B cell (primary cell): Measurements from ENCODE around the gene ARHGAP45. TPM values are rescaled to one million over a fixed set of nuclear protein-coding genes. Genes with fewer than 3 reads are reported as not detected.

ENCODE experiments used
- ATAC-seq: fragments of 200-7000 bp; cut with Tn5 transposase; one replicate; pipeline ENCODE4 v1.10.0; 2021; ENCODE audit warnings: low read depth, mild to moderate bottlenecking, moderate number of reproducible peaks, moderate library complexity
- CTCF ChIA-PET: fragments of 350-600 bp; sonication (Branson Sonifier 250); formaldehyde crosslinking; loops from one replicate; lab custom pipeline; 2021; ENCODE audit warnings: antibody characterized with exemption, inconsistent platforms; lab: Charles Lee
- POLR2A ChIA-PET: fragments of 350-600 bp; sonication (Branson Sonifier 250); formaldehyde crosslinking; loops from one replicate; lab custom pipeline; 2021; ENCODE audit warnings: antibody characterized with exemption; lab: Charles Lee
- DNase-seq: peaks from one replicate; pipeline ENCODE4 v3.0.0; 2013
- H2AFZ ChIP-seq: 2 replicates; pipeline ENCODE4 v1.6.1; 2012; ENCODE audit warnings: mild to moderate bottlenecking, low read depth, low read length; ENCODE audit not compliant: insufficient read depth, poor library complexity, severe bottlenecking
- H3K27ac ChIP-seq, 2 donors: 1 replicate in 1 of 2; 2 replicates in 1 of 2; pipeline ENCODE4 v1.5.1; 2012 to 2013; ENCODE audit warnings: low read length in 2 of 2, mild to moderate bottlenecking in 2 of 2, moderate library complexity in 1 of 2
- H3K27me3 ChIP-seq, 4 experiments: fragments of 200-600 bp in 1 of 4; sonication (generic) in 1 of 4; replicated peaks in 1 of 4; 1 replicate in 2 of 4; 2 replicates in 2 of 4; pipeline versions ENCODE4 v1.6.1 to v1.7.0; 2013 to 2016; ENCODE audit warnings: low read length in 3 of 4, mild to moderate bottlenecking in 2 of 4, mixed read lengths in 1 of 4, moderate library complexity in 1 of 4; ENCODE audit not compliant: insufficient read depth in 4 of 4, control insufficient read depth in 3 of 4; ENCODE audit errors: control extremely low read depth in 1 of 4
- H3K36me3 ChIP-seq, 2 experiments: replicated peaks in 1 of 2; 1 replicate in 1 of 2; 2 replicates in 1 of 2; pipeline versions ENCODE4 v1.6.1 to v1.7.1; 2013; ENCODE audit warnings: low read length in 1 of 2; ENCODE audit not compliant: insufficient read depth in 2 of 2, control insufficient read depth in 1 of 2; ENCODE audit errors: control extremely low read depth in 1 of 2, extremely low read depth in 1 of 2
- H3K4me1 ChIP-seq, 2 donors: fragments of 200-600 bp in 1 of 2; sonication (generic) in 1 of 2; 1 replicate in 1 of 2; 2 replicates in 1 of 2; pipeline versions ENCODE4 v1.5.1 to v1.6.1; 2013 to 2017; ENCODE audit warnings: low read length in 2 of 2; ENCODE audit not compliant: control insufficient read depth in 2 of 2, insufficient read depth in 2 of 2
- H3K4me2 ChIP-seq: replicated peaks from 2 replicates; pipeline ENCODE3; 2012; ENCODE audit warnings: mild to moderate bottlenecking, low read depth, low read length; ENCODE audit not compliant: poor library complexity, severe bottlenecking
- H3K4me3 ChIP-seq, 5 experiments: fragments of 200-600 bp in 1 of 5; sonication (generic) in 1 of 5; 1 replicate in 3 of 5; 2 replicates in 2 of 5; pipeline versions ENCODE4 v1.5.1 to v1.7.0; 2011 to 2016; ENCODE audit warnings: low read length in 4 of 5, mild to moderate bottlenecking in 4 of 5, low read depth in 2 of 5, control low read depth in 1 of 5, moderate library complexity in 1 of 5; ENCODE audit not compliant: insufficient read depth in 1 of 5; ENCODE audit errors: control extremely low read depth in 1 of 5, extremely low read depth in 1 of 5
- H3K79me2 ChIP-seq: fragments of 200-600 bp; sonication (generic); one replicate; pipeline ENCODE4 v1.6.0; 2016; ENCODE audit warnings: low read length; ENCODE audit not compliant: control insufficient read depth, insufficient read depth
- H3K9ac ChIP-seq: fragments of 200-600 bp; sonication (generic); 2 replicates; pipeline ENCODE4 v1.6.1; 2017; ENCODE audit warnings: mild to moderate bottlenecking, low read length, moderate library complexity
- H3K9me3 ChIP-seq, 3 donors: one replicate each; pipeline versions ENCODE4 v1.6.1 to v1.7.1; 2013; ENCODE audit warnings: low read length in 2 of 3; ENCODE audit not compliant: control insufficient read depth in 2 of 3, insufficient read depth in 1 of 3; ENCODE audit errors: control extremely low read depth in 1 of 3
- H4K20me1 ChIP-seq: 2 replicates; pipeline ENCODE4 v1.6.0; 2012; ENCODE audit warnings: mild to moderate bottlenecking, low read length; ENCODE audit not compliant: insufficient read depth, control insufficient read depth, poor library complexity, severe bottlenecking
- H3K27ac Mint-ChIP-seq: one replicate; pipeline ENCODE4 v1.8.0; 2021; ENCODE audit warnings: mixed read lengths
- H3K27me3 Mint-ChIP-seq: one replicate; pipeline ENCODE4 v1.8.0; 2021; ENCODE audit warnings: mixed read lengths
- H3K4me1 Mint-ChIP-seq: one replicate; pipeline ENCODE4 v1.8.0; 2021; ENCODE audit warnings: mixed read lengths
- H3K4me3 Mint-ChIP-seq: one replicate; pipeline ENCODE4 v1.8.0; 2021; ENCODE audit warnings: mixed read lengths
- H3K9me3 Mint-ChIP-seq: one replicate; pipeline ENCODE4 v1.8.0; 2022; ENCODE audit warnings: mixed read lengths; ENCODE audit not compliant: insufficient read depth
- CTCF ChIP-seq: fragments of 200-600 bp; IDR thresholded peaks from one replicate; pipeline ENCODE4 v1.8.0; 2022; ENCODE audit warnings: antibody characterized with exemption, mild to moderate bottlenecking
- EZH2 ChIP-seq: IDR thresholded peaks from 2 replicates; pipeline ENCODE4 v1.6.1; 2012; ENCODE audit warnings: borderline replicate concordance, low read depth, mild to moderate bottlenecking, moderate library complexity, low read length; ENCODE audit not compliant: insufficient read depth, poor library complexity, severe bottlenecking
- WGBS: methylation state at CpG from one replicate; pipeline ENCODE4 v1.1.5; 2013; ENCODE audit warnings: missing lambda C conversion rate; ENCODE audit not compliant: insufficient coverage; 5-methylcytosine and 5-hydroxymethylcytosine counted together
- intact Hi-C: fragments of 100-400 bp; cut with micrococcal nuclease; formaldehyde crosslinking; loops from one replicate; pipeline ENCODE4 v1.10.0; 2022
- polyA plus RNA-seq: library from polyadenylated mRNA; depleted of rRNA; stranded (reverse); fragments of >200 nt; gene quantifications from 2 replicates; pipeline ENCODE4 v1.2.3, GENCODE V29; 2012
- total RNA-seq, 2 donors: library from RNA; stranded (reverse); fragments of 120-200 nt in 1 of 2; gene quantifications; 1 replicate in 1 of 2; 2 replicates in 1 of 2; pipeline versions ENCODE4 v1.2.3 to v1.2.4, GENCODE V29; 2013 to 2022

The ARHGAP45 gene
- total and polyA plus RNA-seq, 2 donors (not counting 1 experiment from before 2014, with no cell fraction given) = 488 to 490 TPM

- no peak overlapping the region for H3K27ac Mint-ChIP-seq
- intact Hi-C loops = loop anchor here (10.0 kb wide), 1 partner anchor 138 kb away; the partner anchor contains the start of gene ARID3A
- Histone ChIP-seq H2AFZ (no peak overlapping the region), H3K4me1 (peaks cover 25 to 42% of the 10 kb centered on the region in 2 donors), H3K79me2 (peaks cover 17% of the 10 kb centered on the region), H3K27me3 (no peaks in the 10 kb centered on the region), H3K36me3 (peaks cover 2 to 21% of the 10 kb centered on the region in 2 experiments), H4K20me1 (peaks cover 37% of the 10 kb centered on the region), H3K9me3 (peaks cover 0 to 44% (median 7%) of the 10 kb centered on the region in 3 donors), H3K4me3 (no peak overlapping the region), H3K4me2 (no peak overlapping the region), H3K27ac (no peak overlapping the region), H3K9ac (no peak overlapping the region)
- no peaks in the 10 kb centered on the region for H3K27me3 Mint-ChIP-seq
- H3K9me3 Mint-ChIP-seq = no peaks in the 10 kb centered on the region
- 95% methylated on average over 32 of the region's 37 CpGs for WGBS
- POLR2A ChIA-PET = interaction anchor here (0.5 to 5.4 kb wide), 3 partner anchors 13 to 37 kb away, joined by 3 to 67 read pairs (median 5); no protein-coding TSS in a partner anchor
- CTCF ChIA-PET = no interaction called here
- no peak for TF ChIP-seq EZH2
- DNase-seq (peak; percentile 69), ATAC-seq (no peak)
- H3K4me1 Mint-ChIP-seq = peaks cover 24% of the 10 kb centered on the region
- no peak overlapping the region for H3K4me3 Mint-ChIP-seq
These were observed 3.7 kb upstream of the ARHGAP45 start for GRCh38 chr19:1063030-1063908.

- peaks cover 30 to 44% of the 10 kb centered on the region in 2 donors for H3K4me1 ChIP-seq
- TF ChIP-seq EZH2 = no peak
- no peak for TF ChIP-seq CTCF
- peaks cover 0 to 20% of the 10 kb centered on the region in 2 experiments for H3K36me3 ChIP-seq
- peak overlapping the region; percentile 42 for H2AFZ ChIP-seq
- Mint-ChIP-seq H3K4me3 (peak overlapping the region; percentile 32), H3K27ac (peak overlapping the region; percentile 32), H3K27me3 (no peaks in the 10 kb centered on the region), H3K9me3 (no peaks in the 10 kb centered on the region), H3K4me1 (peaks cover 29% of the 10 kb centered on the region)
- ATAC-seq (no peak), DNase-seq (no peak)
- no peaks in the 10 kb centered on the region for H3K27me3 ChIP-seq
- POLR2A ChIA-PET = interaction anchor here (0.5 to 6.3 kb wide), 14 partner anchors 12 to 205 kb away, joined by 3 to 97 read pairs (median 3); partner anchors contain the start of genes ABCA7, CIRBP, CNN2 and GPX4
- peaks cover 0 to 36% (median 0%) of the 10 kb centered on the region in 3 donors for H3K9me3 ChIP-seq
- peaks cover 25% of the 10 kb centered on the region for H3K79me2 ChIP-seq
- H3K4me3 ChIP-seq = no peak overlapping the region
- intact Hi-C loops = loop anchor here (10.0 kb wide), 1 partner anchor 139 kb away; the partner anchor contains the start of gene ARID3A
- CTCF ChIA-PET = interaction anchor here (0.6 to 5.2 kb wide), 24 partner anchors 10 to 201 kb away, joined by 3 to 56 read pairs (median 6); partner anchors contain the start of genes ABCA7, POLR2E and RNU6-2
- peak overlapping the region; percentile 91 for H3K4me2 ChIP-seq
- peaks cover 45% of the 10 kb centered on the region for H4K20me1 ChIP-seq
- no peak overlapping the region for H3K9ac ChIP-seq
- no peak overlapping the region for H3K27ac ChIP-seq
- WGBS = 99% methylated on average over 33 of the region's 37 CpGs
These were observed 2.9 kb upstream of the ARHGAP45 start for GRCh38 chr19:1063909-1064660.
